ENCODE data around the gene SMIM24.

DNA sequence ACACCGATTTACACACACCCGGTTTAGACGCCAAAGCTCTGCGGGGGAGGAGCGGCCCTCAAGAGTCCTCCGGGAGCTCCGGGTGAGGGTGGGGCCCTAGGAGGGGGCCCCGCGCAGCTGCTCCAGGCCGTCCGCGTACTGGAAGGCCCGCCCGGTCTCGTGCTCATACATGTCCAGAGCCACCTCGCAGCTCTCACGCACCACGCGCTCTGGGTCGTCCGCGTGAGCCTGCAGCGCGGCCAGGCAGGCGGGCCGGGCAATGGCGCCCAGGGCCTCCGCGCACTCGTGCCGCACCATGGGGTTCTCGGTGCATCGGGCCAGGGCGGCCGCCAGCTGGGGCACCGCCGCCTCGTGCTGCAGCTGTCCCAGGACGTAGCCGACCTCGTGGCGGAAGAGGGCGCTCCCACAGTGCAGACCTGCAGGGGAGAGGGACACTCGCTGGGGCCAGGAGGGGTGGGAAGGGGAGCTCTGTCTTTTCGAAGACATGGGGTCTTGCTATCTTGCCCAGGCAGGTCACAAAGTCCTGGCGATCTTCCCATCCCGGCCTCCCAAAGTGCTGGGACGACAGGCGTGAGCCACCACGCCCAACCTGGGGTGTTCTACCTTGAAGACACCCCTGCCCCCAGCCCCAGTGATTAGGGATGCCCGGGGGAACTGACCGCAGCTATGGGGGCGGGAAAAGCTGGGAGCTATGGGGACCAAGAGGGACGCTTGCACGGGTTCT, 11.2 kb upstream of the SMIM24 start:
- TF ChIP-seq POLR2A (IDR thresholded peaks at IDR 0.05), result no peak
- TF ChIP-seq, protein P1, sequence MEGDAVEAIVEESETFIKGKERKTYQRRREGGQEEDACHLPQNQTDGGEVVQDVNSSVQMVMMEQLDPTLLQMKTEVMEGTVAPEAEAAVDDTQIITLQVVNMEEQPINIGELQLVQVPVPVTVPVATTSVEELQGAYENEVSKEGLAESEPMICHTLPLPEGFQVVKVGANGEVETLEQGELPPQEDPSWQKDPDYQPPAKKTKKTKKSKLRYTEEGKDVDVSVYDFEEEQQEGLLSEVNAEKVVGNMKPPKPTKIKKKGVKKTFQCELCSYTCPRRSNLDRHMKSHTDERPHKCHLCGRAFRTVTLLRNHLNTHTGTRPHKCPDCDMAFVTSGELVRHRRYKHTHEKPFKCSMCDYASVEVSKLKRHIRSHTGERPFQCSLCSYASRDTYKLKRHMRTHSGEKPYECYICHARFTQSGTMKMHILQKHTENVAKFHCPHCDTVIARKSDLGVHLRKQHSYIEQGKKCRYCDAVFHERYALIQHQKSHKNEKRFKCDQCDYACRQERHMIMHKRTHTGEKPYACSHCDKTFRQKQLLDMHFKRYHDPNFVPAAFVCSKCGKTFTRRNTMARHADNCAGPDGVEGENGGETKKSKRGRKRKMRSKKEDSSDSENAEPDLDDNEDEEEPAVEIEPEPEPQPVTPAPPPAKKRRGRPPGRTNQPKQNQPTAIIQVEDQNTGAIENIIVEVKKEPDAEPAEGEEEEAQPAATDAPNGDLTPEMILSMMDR (IDR thresholded peaks at IDR 0.05), result no peak

Measured in lower leg skin (tissue), 3 donors.